Activated CD8-positive, alpha-beta memory T cell treated with anti-CD3 and anti-CD28 coated beads for 48 hours (primary cell): ENCODE measurements around the gene MKRN2.
A peak's percentile ranks its signal among the peaks of the same experiment; 100 is the strongest.
"Not testable (repeated sequence)": the region's sequence is repeated elsewhere in the genome, so short reads cannot be mapped to it uniquely, and the experiment has no call there.

Experiments used
- DNase-seq, 3 experiments: peaks; one replicate each; pipeline ENCODE4 v3.0.0-alpha.2; 2020; ENCODE audit warnings: low read depth in 2 of 3, low spot score in 2 of 3

MKRN2 gene, protein sequence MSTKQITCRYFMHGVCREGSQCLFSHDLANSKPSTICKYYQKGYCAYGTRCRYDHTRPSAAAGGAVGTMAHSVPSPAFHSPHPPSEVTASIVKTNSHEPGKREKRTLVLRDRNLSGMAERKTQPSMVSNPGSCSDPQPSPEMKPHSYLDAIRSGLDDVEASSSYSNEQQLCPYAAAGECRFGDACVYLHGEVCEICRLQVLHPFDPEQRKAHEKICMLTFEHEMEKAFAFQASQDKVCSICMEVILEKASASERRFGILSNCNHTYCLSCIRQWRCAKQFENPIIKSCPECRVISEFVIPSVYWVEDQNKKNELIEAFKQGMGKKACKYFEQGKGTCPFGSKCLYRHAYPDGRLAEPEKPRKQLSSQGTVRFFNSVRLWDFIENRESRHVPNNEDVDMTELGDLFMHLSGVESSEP

DNA sequence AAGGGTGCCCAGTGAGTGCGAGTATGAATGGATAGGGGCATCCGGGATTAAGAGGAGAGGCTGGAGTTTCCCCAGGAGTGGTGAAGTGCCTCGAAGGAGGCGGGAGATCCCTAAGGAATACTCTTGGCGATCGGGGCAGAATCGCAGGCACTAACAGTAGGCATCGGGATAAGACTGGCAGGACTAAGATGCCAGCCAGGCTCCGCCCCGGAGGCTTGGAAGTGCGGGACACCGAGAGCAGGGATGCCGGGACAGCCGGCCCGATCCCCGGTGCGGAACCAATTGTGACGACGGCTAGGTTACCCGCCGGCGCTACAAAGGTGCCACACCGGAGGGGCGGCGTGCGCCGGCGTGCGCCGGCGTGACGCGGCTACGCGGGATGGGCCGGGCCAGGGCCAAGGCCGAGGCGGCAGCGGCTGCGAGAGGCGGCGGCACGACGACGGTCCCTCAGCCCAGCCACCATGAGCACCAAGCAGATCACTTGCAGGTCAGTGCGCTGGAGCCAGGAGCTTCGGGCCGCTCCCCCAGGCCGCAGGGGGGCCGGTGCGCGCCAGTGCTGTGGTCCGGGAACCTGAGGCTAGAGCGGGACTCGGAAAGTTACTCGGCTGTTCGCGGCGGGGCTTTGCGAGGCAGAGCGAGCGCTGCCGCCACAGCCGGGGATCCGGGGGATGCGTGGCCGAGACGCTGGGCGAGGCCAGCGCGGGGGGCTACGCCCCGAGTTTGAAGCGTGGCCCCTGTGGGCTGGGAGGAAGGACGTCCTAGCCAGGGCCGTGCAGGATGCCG lies at the start of gene MKRN2:
Gene MKRN2 (plus strand): TSS at position 398 of the 783 bp plus-strand sequence. CDS start 64 bp downstream, at position 462.
- peak; percentile 75 to 83 (median 80) for DNase-seq

DNA sequence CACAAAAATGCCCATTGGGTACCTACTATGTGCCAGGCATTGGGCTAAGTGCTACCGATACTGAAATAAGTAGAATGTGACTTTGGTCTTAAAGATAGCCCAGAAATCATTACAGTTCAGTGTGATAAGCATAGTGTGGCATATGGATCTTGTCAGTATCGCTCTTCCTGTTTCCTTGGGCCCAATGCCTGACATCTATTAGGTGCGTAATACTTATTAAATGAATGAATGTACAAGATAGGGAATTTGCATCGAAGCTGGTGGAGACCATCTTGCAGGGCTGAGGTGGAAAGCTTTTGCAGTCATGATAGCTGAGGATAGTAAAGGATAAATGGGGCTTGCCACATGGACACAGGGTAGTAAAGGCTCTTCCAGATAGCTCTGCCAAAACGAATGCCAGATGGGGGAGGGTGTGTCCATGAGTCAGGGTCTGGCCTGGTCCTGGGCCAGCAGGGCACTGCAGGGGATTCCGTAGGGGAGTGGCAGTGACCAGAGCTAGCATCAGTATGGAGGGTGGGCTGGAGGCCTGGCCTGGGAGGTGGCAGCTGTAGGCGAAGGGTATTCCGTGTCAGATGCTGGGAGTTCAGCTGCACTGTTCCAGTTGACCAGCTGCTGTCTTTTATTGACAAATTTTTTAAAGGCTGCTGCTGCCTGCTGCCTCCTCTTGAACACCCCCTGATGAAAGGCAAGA lies 49.2 kb upstream of the MKRN2 start:
- no peak for DNase-seq

DNA sequence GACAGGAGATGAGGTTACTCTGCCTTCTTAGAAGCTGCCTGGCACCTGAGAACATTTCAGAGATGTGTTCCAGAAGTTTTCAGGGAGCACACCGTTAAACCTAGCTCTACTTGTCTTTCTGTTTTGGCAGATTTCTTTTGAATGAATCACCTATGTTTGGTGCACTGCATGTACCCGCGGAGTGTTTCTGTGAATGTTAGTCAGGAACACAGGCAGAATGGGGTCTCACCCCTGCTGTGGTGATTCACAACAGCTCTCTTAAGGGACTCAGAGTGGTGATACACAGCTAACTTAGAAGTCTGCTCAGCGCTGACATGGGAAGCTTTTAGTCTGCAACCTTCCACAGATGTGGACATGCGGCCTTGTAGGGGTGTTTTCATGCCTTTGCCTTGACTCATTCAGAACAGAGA lies 48.6 kb upstream of the MKRN2 start:
- no peak for DNase-seq

DNA sequence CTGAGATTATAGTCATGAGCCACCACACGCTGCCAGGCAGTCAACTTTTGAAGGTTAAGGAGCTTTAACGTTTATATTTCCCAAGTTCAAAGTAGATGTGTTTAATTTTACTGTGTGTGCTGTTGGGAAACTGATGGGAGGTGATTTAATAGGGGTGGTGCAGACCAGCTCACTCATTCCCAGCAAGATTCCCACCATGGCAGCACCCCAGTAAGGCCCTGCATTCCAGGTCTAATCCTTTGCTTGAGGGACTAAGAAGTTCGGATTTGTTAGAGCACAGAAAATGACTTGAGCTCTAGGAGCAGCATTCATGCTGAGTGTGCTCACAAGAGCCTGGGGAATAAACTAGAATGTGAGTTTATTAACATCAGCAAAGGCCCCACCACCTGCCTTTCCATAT lies 47.4 kb upstream of the MKRN2 start:
- no peak for DNase-seq

DNA sequence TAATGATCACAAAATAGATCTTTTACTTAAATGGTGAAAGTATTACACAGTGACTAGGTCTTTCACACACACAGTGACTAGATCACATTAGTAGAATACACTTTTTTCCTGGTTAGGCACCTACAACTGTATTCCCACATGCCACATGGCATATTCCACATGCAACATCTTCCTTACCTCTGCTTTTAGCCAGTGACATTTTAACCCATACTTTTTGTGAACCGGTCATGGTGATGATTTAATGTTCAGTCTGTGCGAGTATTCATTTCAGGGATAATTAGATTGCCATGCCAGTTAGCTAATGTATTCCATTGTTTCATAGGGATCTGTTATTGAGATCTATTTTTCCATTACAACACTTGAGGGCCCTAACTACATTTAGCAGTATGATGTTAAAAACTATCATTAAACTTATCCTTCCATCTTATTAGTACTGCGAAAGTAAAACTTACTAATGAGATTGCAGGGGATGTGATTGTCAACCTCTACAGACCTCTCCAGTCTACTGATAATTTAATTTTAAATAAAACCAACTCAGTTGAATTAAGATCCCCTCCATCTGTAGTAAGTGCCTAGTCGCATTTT lies 44.3 kb upstream of the MKRN2 start:
- DNase-seq, result no peak

DNA sequence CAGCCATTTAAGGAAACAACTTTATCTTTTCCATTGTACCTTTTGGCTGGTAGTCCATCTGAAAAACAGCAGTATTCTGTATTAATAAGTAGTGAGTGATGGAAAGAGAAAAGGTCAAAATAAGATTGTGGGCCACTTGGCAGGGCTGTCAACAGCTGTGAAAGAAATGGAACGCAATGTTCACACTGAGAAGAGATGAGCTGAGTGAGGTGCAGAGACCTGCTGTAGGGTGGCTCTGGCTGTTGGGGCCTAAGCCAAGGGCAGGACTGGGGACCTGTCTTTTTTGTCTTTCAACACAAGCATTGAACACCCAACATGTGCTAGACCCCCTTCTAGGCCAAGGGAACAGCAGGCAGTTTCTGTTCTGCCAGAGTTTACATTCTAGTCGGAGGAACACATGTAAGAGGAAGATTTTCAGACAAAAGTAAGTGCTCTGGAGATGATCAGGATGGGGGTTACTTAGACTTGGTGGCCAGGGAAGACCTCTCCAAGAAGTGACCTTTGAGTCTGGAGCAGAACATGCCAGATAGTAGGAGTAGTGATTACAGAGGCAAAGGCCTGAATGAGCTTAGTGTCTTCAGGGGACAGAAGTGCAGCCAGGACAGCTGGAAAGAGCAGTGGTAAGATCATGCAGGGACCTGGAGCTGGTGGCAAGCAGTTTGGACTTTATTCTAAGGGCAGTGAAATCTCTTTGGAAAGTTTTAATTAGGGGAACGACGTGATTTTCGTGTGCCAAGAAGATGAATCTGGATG lies 43.0 kb upstream of the MKRN2 start:
- DNase-seq, result no peak

DNA sequence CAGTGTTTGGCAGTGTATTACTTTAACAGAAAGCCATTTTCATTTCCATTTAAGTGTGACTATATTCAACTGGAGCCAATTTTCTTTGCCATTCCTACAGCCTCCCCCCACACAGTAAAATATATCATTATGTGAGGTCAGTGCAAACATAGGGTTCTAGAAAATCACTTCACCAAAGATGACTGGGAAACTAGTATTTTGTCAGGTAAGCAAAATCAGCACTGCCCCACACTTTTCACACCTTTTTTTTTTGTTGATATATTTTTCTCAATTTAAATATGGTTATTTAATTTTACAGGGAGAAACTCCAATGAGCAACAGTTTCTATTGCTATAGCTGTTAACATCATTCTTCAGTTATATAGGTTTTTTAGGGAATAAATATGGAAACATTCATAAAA lies 41.3 kb upstream of the MKRN2 start:
- no peak for DNase-seq

DNA sequence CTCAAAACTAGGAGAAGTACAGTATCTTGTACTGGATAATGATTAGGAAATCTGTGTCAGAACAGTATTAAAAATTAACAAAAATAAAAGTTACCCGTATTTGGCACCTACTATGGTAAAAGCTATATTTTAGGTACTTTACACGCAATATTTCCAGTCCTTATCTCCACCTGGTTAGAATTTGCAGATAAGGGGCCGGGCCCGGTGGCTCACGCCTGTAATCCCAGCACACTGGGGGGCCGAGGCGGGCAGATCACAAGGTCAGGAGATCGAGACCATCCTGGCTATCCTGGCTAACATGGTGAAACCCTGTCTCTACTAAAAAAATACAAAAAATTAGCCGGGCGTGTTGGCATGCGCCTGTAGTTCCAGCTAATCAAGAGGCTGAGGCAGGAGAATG lies 40.0 kb upstream of the MKRN2 start:
- no peak for DNase-seq

DNA sequence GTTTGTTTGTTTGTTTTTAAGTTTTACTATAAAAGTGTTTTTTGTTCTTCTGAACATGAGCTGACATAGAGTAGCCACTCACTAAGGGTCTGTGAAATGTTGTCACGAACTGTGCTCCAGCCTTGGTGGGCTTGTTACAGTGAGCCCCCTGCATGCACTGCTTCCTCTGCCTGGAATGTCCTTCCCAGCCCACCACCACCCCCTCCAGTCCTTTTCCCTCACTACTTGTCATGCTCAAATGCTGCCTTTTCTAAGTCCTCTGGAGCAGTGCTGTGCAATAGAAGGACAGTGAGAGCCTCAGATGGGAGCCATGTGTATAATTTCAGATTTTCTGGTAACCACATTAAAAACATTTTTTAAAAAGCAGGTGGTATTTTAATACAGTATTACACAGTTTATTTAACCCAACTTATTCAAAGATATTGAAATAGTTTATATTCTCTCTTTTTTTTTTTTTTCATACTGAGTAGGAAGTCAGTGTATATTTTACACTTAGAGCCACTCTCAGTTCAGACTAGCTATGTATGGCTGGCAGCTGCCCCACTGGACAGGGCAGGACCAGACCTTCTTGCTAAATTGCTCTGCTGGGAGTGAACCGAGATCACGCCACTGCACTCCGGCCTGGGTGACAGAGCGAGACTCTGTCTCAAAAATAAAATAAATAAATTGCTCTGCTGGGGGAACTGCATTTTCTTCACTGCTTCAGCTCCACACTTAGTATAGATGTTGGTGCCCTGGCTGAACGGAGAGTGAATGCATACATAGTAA lies 38.4 kb upstream of the MKRN2 start:
- DNase-seq, result no peak

DNA sequence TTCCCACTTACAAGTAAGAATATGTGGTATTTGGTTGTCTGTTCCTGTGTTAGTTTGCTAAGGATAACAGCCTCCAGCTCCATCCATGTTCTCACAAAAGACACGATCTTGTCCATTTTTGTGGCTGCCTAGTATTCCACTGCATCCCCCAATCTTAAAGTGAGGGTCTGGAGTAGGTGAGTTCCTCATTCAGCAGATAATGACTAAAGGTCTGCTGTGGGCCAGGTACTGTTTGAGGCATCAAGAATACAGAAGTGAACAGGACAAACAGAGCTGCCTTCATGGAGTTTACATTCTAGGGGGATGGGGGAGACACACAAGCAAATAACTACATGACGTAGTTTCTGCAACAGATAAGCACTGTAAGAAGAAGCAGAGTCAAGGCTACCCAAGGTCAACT lies 35.9 kb upstream of the MKRN2 start:
- DNase-seq, result no peak

DNA sequence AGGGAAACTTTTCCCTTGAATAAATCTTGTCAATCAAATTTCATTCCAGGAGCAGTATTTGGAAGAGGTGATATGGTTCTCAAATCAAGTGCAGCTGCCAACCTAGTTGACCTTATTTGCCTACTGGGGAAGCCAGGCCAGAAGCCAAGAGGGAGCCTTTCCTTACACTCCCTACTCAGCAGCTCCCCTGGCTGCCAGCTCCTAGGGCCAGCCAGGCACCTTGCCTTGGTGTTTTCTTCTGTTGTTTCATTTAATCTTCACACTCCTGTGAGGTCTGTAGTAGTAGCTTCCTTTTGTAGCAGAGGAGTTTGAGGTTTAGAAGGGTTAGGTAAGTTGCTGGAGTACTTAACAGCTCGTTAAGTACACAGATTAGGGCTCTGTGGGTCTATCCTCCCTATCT lies 34.2 kb upstream of the MKRN2 start:
- DNase-seq, result no peak

DNA sequence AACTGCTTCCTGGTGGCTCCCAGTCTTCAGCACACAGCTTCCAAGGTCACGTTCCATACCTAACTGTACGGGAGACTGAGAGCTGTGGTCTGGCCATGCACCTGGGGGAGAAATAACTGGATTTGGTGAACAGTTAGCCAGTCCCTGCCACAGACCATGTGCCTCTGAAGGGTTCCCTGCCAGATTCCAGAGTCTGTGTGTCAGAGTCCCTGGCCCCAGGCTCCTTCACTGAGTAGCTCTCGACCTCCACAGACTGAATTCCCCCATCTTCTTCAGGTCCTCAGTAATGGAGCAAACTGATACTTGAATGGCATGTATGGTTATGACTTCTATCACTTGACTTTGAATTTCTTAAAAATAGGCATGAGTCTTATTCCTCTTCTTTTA lies 29.1 kb upstream of the MKRN2 start:
- no peak for DNase-seq

DNA sequence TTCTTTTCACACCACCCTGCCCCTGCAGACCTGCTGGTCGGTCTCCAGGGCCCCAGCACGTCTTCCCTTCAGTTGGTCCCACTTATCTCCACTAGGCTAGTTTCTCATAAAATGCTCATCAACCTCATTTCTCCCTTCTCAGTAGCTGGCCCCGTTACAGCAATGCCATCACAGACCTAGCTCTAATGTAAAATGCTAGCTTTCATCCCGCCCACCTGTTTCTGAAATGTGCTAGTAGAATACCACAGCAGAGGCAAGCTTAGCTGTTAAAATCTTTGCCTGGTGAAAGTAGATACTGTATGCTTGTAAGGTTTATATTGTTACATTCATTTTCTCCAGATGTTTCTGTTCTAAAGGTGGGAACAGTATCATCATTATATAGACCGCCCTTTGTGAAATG lies 24.7 kb upstream of the MKRN2 start:
- no peak for DNase-seq

DNA sequence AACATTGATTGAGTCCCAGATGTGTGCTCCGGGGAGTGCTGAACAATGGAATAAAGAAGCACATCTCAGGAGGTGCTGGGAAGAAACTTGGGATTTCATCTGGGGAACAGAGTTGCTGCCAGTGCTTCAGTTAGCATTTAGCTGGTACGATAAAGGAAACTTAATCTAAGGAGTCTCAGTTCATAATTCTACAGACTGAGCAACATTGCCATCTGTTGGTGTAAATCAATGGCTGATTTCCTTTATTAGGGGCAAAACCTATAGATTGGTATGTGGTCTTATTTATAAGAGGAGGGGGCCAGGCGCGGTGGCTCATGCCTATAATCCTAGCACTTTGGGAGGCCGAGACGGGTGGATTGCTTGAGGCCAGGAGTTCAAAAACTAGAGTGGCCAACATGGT lies 20.5 kb upstream of the MKRN2 start:
- no peak for DNase-seq

DNA sequence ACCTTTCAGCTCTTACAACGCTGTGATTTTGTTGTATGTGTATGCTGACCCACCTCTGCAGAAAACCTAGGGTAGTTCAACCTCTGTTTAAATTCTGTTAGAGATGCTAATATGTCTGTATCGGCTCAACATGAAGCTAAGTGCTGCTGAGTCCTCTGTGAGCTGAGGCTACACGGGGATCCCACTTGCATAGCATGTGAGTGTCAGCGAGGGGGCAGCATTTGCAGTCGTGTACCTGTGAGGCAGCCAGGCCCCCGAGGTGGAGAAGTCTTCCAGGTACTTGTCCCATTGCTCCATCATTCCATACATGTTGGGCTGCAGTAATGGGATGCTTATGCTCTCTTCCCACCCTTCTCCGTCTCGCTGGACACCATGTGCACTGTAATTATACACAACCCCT lies 15.3 kb upstream of the MKRN2 start:
- no peak for DNase-seq

DNA sequence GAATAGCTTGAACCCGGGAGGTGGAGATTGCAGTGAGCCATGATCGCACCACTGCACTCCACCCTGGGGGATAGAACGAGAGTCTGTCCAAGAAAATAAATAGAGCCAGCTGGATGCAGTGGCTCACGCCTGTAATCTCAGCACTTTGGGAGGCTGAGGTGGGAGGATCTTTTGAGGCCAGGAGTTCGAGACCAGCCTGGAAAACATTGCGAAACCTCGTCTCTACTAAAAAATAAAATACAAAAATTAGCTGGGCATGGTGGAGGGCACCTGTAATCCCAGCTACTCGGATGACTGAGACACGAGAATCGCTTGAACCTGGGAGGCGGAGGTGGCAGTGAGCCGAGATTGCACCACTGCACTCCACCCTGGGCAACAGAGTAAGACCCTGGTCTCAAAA lies 13.4 kb upstream of the MKRN2 start:
- DNase-seq, result not testable (repeated sequence)

DNA sequence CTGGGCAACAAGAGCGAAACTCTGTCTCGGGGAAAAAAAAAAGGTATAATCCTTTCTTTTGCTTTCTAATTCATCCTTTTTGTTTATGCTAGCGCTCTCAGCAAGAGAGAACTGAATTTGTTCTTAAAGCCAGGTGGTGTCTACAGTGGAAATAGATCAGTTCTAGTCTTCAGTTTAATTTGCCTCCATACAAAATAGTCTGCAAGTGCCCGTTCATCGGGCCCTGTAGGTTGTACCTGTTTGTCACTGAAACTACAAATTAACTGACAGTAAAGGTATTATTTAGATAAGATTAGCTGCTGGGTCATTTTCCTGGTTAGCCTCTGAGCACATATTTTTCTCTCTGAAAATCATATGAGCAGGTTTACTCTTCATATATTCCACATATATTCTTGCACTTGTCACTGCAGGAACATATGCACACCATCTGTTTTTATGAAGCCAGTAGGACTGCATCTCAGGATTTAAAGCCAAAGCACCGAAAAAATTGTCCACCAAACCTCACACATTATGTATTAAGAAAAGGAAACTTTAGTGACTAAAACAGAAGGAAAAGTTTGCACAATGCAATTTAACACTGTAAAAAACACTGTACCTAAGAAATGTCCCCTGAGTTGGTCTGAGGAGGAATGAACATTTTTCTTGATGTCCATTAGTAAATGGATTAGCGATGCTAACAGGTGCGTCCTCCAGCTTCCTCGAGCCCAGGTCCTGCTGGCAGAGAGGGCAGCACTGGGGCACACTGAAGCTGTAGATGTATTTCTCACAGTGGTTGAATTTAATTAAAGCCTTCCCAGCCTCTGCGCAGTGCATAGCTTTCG lies 12.0 kb upstream of the MKRN2 start:
- DNase-seq, result no peak

DNA sequence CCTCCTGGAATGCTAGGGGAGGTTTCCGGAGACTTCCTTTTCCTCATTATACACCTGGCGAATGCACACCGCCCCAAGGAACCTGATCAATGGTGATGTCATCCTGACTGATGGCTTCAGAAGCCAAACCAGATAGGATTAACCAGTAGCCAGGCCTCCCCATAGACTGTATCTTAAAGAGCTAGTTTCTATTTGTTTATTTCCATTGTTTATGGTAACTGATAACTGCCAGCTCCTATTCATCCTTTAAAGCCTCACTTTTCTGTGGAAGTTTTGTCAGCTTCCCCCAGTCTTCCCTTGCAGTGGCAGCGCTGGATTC lies 11.5 kb upstream of the MKRN2 start, which contains the start of gene MKRN2OS:
Gene MKRN2OS (minus strand): TSS at position 27 of the 319 bp plus-strand sequence. CDS start 35 bp downstream, outside the sequence.
- DNase-seq, result no peak
